ENCODE measurements around the gene ABLIM3. TPM values are rescaled to one million over a fixed set of nuclear protein-coding genes. Genes with fewer than 3 reads are reported as not detected.

ABLIM3 gene
- total and polyA plus RNA-seq, 2 of the 13 experiments (the other 11 are each of a cell fraction or from before 2014, with no cell fraction given), result 0.53 to 6.3 TPM

GRCh38 chr5:149160291-149160787 is 19.0 kb downstream of the ABLIM3 start:
- ChIA-PET POLR2A (interaction anchor here (1.6 to 4.1 kb wide), 4 partner anchors 9 to 68 kb away, joined by 10 to 189 read pairs (median 54); partner anchors contain the start of gene ABLIM3), CTCF (ENCODE audit: low intra/inter-chr PET ratio, low total read pairs) (no interaction called here)
- H3K27me3 ChIP-seq (ENCODE audit: control insufficient read depth in 1 of 2, insufficient read depth in 2 of 2, low read length in 2 of 2), result no peaks in the 10 kb centered on the region
- H3K4me1 ChIP-seq (ENCODE audit: insufficient read depth, low read length), result peaks cover 73% of the 10 kb centered on the region
- ATAC-seq, result peak; percentile 56
- in situ Hi-C loops (cut with HindIII; ENCODE audit: extremely low pct_ligation_motif_present, low pct_unique_long_range_greater_than_20kb), result no loop called here
- no peak overlapping the region for H2AFZ ChIP-seq (ENCODE audit: low read length)
- no peaks in the 10 kb centered on the region for H3K36me3 ChIP-seq (replicated peaks in 1 of 2; ENCODE audit: control insufficient read depth in 1 of 2, insufficient read depth in 2 of 2, low read length in 2 of 2)
- whole genome bisulfite sequencing (ENCODE audit: low lambda C conversion rate), result 25% methylated on average over 3 of the region's 3 CpGs
- no peak for FAIRE-seq
- peak overlapping the region; percentile 39 to 70 (median 51); a peak in 5 of 6 replicates for H3K4me3 ChIP-seq (replicated peaks in 1 of 3; ENCODE audit: insufficient read depth in 1 of 3, low read depth in 2 of 3, low read length in 3 of 3)
- intact Hi-C loops (cut with micrococcal nuclease; ENCODE audit: unreplicated experiment), result no loop called here
- H3K9ac ChIP-seq (ENCODE audit: insufficient read depth, low read depth, low read length), result peak overlapping the region; percentile 80
- peaks cover 10% of the 10 kb centered on the region for H3K79me2 ChIP-seq (ENCODE audit: insufficient read depth, low read length)
- H4K20me1 ChIP-seq (ENCODE audit: insufficient read depth, low read length), result no peaks in the 10 kb centered on the region
- peak overlapping the region; percentile 87 for H3K27ac ChIP-seq (ENCODE audit: extremely low read length, insufficient read depth, low read length)
- no peak for DNase-seq (ENCODE audit: low spot score)
- H3K9me3 ChIP-seq (ENCODE audit: low read length), result no peaks in the 10 kb centered on the region
- BruUV-seq (replicated peaks), result TSS peak; percentile 91
- H3K4me2 ChIP-seq (ENCODE audit: low read depth, low read length), result peak overlapping the region; percentile 89
- TF ChIP-seq ZNF574 (CRISPR knock-in tag; IDR thresholded peaks at IDR 0.05) (no peak), ZKSCAN5 (CRISPR knock-in tag; IDR thresholded peaks at IDR 0.05) (no peak), PHB2 (IDR thresholded peaks at IDR 0.05; ENCODE audit: partially characterized antibody) (no peak), TERF1 (CRISPR knock-in tag; IDR thresholded peaks at IDR 0.05) (no peak), ZBTB4 (CRISPR knock-in tag; IDR thresholded peaks at IDR 0.05; ENCODE audit: borderline replicate concordance) (no peak), ZNF441 (CRISPR knock-in tag; IDR thresholded peaks at IDR 0.05; ENCODE audit: borderline replicate concordance) (0 out of 2 replicates have a peak, but pooled peaks have one; percentile 40), TOE1 (CRISPR knock-in tag; IDR thresholded peaks at IDR 0.05) (no peak), RARA (CRISPR knock-in tag; IDR thresholded peaks at IDR 0.05) (0 out of 2 replicates have a peak, but pooled peaks have one; percentile 27), TOPORS (CRISPR knock-in tag; IDR thresholded peaks at IDR 0.05) (no peak), PRDM10 (CRISPR knock-in tag; IDR thresholded peaks at IDR 0.05; ENCODE audit: low read depth) (no peak), ZNF7 (CRISPR knock-in tag; IDR thresholded peaks at IDR 0.05) (no peak), KDM6A (CRISPR knock-in tag; IDR thresholded peaks at IDR 0.05; ENCODE audit: low read depth) (no peak), ZNF766 (CRISPR knock-in tag; IDR thresholded peaks at IDR 0.05; ENCODE audit: borderline replicate concordance) (no peak), SUZ12 (IDR thresholded peaks at IDR 0.05; ENCODE audit: low read depth, low read length) (no peak)
